Measurements from ENCODE around the gene XPO6. TPM values are rescaled to one million over a fixed set of nuclear protein-coding genes. Genes with fewer than 3 reads are reported as not detected.

The XPO6 gene
- total and polyA plus RNA-seq, 2 of the 13 experiments (the other 11 are each of a cell fraction or from before 2014, with no cell fraction given): 109 to 129 TPM

DNA sequence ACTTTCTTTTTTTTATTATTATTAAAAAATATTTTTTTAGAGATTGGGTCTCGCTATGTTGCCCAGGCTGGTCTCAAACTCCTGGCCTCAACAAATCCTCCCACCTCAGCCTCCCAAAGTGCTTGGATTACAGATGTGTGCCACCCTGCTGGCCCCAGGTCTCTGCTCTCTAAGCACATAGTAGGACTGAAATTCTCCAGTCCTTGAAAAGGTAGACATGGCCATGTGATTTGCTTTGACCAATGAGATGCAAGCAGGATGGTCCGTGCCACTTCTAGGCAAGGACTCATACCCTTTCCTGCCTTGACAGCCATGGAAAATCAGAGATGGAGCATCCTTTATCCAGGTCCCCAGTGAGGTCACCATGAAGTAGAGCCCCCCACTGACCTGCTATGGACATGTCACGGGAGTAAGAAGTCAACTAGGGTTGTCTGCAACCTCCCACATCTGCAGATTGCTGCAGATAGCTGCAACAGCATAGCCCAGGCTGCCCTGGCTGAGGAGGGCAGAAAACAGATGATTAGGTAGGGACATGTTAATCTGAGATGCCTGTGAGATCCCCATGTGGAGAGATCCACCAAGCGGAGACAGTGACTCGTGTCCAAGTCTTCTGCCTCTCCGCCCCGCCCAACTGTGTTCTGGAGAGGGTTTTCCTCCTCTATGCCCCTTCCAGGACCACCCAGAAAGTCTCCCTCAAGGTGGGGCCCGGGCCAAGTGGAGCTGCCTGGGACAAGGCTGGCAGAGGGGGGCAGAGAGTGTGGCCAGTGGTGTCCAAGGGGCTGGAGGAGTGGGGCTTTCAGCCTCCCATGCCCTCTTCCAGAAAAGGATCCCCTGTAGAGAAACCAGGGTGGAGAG, 159.3 kb downstream of the XPO6 start (continued):
- TF ChIP-seq, protein P1, sequence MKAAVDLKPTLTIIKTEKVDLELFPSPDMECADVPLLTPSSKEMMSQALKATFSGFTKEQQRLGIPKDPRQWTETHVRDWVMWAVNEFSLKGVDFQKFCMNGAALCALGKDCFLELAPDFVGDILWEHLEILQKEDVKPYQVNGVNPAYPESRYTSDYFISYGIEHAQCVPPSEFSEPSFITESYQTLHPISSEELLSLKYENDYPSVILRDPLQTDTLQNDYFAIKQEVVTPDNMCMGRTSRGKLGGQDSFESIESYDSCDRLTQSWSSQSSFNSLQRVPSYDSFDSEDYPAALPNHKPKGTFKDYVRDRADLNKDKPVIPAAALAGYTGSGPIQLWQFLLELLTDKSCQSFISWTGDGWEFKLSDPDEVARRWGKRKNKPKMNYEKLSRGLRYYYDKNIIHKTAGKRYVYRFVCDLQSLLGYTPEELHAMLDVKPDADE (CRISPR knock-in tag; IDR thresholded peaks at IDR 0.05): no peak

DNA sequence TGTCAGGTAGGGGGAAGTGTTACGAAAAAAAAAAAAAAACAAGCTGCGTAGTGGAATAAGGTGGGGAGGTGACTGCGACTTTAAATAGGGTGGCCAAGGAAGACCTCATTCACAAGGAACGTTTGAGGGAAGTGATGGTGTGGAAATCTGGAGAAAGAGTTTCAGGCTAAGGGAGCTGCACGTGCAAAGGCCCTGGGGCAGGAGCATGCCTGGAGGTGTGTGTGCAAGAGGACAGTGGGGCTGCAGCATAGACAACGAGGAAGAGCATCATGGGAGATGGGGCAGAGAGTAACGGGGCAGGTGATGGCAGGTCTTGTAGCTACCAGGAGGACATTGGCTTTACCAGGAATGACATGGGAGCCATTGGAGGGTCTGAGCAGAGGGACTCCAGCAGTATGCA, 160.3 kb downstream of the XPO6 start:
- Histone ChIP-seq H3K9ac (ENCODE audit: insufficient read depth, low read depth, low read length) (no peak overlapping the region), H3K36me3 (replicated peaks in 1 of 2; ENCODE audit: control insufficient read depth in 1 of 2, insufficient read depth in 2 of 2, low read length in 2 of 2) (no peaks in the 10 kb centered on the region), H3K27ac (ENCODE audit: extremely low read length, insufficient read depth, low read length) (no peak overlapping the region), H3K4me1 (ENCODE audit: insufficient read depth, low read length) (no peaks in the 10 kb centered on the region), H3K27me3 (ENCODE audit: control insufficient read depth in 1 of 2, insufficient read depth in 2 of 2, low read length in 2 of 2) (peaks cover 6 to 25% of the 10 kb centered on the region in 2 experiments), H2AFZ (ENCODE audit: low read length) (no peak overlapping the region), H3K4me3 (replicated peaks in 1 of 3; ENCODE audit: insufficient read depth in 1 of 3, low read depth in 2 of 3, low read length in 3 of 3) (no peak overlapping the region), H4K20me1 (ENCODE audit: insufficient read depth, low read length) (no peaks in the 10 kb centered on the region), H3K79me2 (ENCODE audit: insufficient read depth, low read length) (no peaks in the 10 kb centered on the region), H3K4me2 (ENCODE audit: low read depth, low read length) (no peak overlapping the region), H3K9me3 (ENCODE audit: low read length) (no peaks in the 10 kb centered on the region)
- CTCF ChIA-PET (ENCODE audit: low intra/inter-chr PET ratio, low total read pairs): no interaction called here
- FAIRE-seq: no peak
- 13% methylated on average over 7 of the region's 7 CpGs for WGBS (ENCODE audit: low lambda C conversion rate)
- POLR2A ChIA-PET: no interaction called here
- intact Hi-C loops (cut with micrococcal nuclease; ENCODE audit: unreplicated experiment): no loop called here
- DNase-seq (ENCODE audit: low spot score): no peak
- no peak for ATAC-seq
- TF ChIP-seq ARID2 (CRISPR knock-in tag; IDR thresholded peaks at IDR 0.05; ENCODE audit: borderline replicate concordance) (no peak), ESRRA (CRISPR knock-in tag; IDR thresholded peaks at IDR 0.05; ENCODE audit: low read depth) (no peak), ZNF563 (CRISPR knock-in tag; IDR thresholded peaks at IDR 0.05) (no peak)
- in situ Hi-C loops (cut with HindIII; ENCODE audit: extremely low pct_ligation_motif_present, low pct_unique_long_range_greater_than_20kb): no loop called here
- no TSS peak for BruUV-seq (replicated peaks)

Small RNA genes within 50 kb of the gene (small RNA-seq; reads per million reads assigned to genes)
- 0 reads per million in 3 experiments for gene RF00402 (ENCODE audit: insufficient read depth in 2 of 3, insufficient read length in 3 of 3, low read depth in 2 of 3, low replicate concordance in 1 of 3)
- 0 reads per million in 3 experiments for gene RNY1P10 (ENCODE audit: insufficient read depth in 2 of 3, insufficient read length in 3 of 3, low read depth in 2 of 3, low replicate concordance in 1 of 3)

Other genes with a start within 250 kb of the XPO6 start
- gene GSG1L, start 148.3 kb downstream of the XPO6 start, total RNA-seq (2016; rRNA removed; fragmentation: Illumina TruSeq; extraction: Trizol): not detected in 2 replicates
- not detected in 2 replicates for gene GSG1L, start 148.3 kb downstream of the XPO6 start, polyA plus RNA-seq (2011; rRNA removed)
- 0.15 and 0.18 TPM in 2 replicates for gene SBK1, start 80.6 kb upstream of the XPO6 start, total RNA-seq (2016; rRNA removed; fragmentation: Illumina TruSeq; extraction: Trizol)
- 0.17 and 0.26 TPM in 2 replicates for gene SBK1, start 80.6 kb upstream of the XPO6 start, polyA plus RNA-seq (2011; rRNA removed)
- not detected in 2 replicates for gene NPIPB6, start 151.5 kb upstream of the XPO6 start, total RNA-seq (2016; rRNA removed; fragmentation: Illumina TruSeq; extraction: Trizol)
- gene NPIPB6, start 151.5 kb upstream of the XPO6 start, polyA plus RNA-seq (2011; rRNA removed): 0.25 and 0.50 TPM in 2 replicates
- gene EIF3CL, start 191.9 kb upstream of the XPO6 start, total RNA-seq (2016; rRNA removed; fragmentation: Illumina TruSeq; extraction: Trizol): 113 and 170 TPM in 2 replicates
- 229 and 263 TPM in 2 replicates for gene EIF3CL, start 191.9 kb upstream of the XPO6 start, polyA plus RNA-seq (2011; rRNA removed)